Choroid plexus epithelial cell (primary cell): ENCODE data around the gene MAPKAPK2.

Source experiments
- DNase-seq: peaks from one replicate; pipeline ENCODE4 v3.0.0-alpha.2; 2010; ENCODE audit warnings: low read depth
- H3K4me3 ChIP-seq: 2 replicates; pipeline ENCODE4 v1.5.1; 2011; ENCODE audit warnings: low read depth, mild to moderate bottlenecking, control low read depth, low read length, moderate library complexity
- CTCF ChIP-seq: conservative IDR thresholded peaks from 2 replicates; pipeline ENCODE4 v1.5.1; 2011; ENCODE audit warnings: low read depth, mild to moderate bottlenecking, control low read depth, inconsistent platforms, low read length, moderate library complexity

Gene MAPKAPK2

GRCh38 chr1:206654828-206655227 lies 29.9 kb upstream of the MAPKAPK2 start:
- no peak for TF ChIP-seq CTCF
- no peak overlapping the region for H3K4me3 ChIP-seq
- DNase-seq, result no peak

GRCh38 chr1:206655471-206655882 lies 29.2 kb upstream of the MAPKAPK2 start:
- no peak for TF ChIP-seq CTCF
- H3K4me3 ChIP-seq, result no peak overlapping the region
- no peak for DNase-seq

- no peak overlapping the region for H3K4me3 ChIP-seq
These were observed 27.8 kb upstream of the MAPKAPK2 start for GRCh38 chr1:206656936-206657335.

GRCh38 chr1:206657751-206658150 lies 27.0 kb upstream of the MAPKAPK2 start:
- no peak for TF ChIP-seq CTCF
- no peak overlapping the region for H3K4me3 ChIP-seq
- no peak for DNase-seq

More at GRCh38 chr1:206656936-206657335, 27.8 kb upstream of the MAPKAPK2 start:
- DNase-seq, result no peak
- TF ChIP-seq CTCF, result no peak

- DNase-seq, result peak; percentile 41
- peak; percentile 85 for TF ChIP-seq CTCF
- no peak overlapping the region for H3K4me3 ChIP-seq
These were observed 26.3 kb upstream of the MAPKAPK2 start for GRCh38 chr1:206658264-206658980.

GRCh38 chr1:206658981-206659273 lies 25.8 kb upstream of the MAPKAPK2 start:
- no peak for TF ChIP-seq CTCF
- H3K4me3 ChIP-seq, result no peak overlapping the region
- no peak for DNase-seq

- DNase-seq, result no peak
These were observed 24.6 kb upstream of the MAPKAPK2 start for GRCh38 chr1:206660136-206660535.

More at GRCh38 chr1:206660136-206660535, 24.6 kb upstream of the MAPKAPK2 start:
- no peak overlapping the region for H3K4me3 ChIP-seq
- no peak for TF ChIP-seq CTCF
